GM18511 (cell line): ENCODE measurements around the gene MAFG.

Source experiments
- ATAC-seq: cut with Tn5 transposase; IDR thresholded peaks from one replicate; pipeline ENCODE4 v1.9.1; 2021; ENCODE audit warnings: mild to moderate bottlenecking, moderate library complexity; ENCODE audit not compliant: unreplicated experiment

MAFG gene

GRCh38 chr17:81899514-81900166 is 27.9 kb downstream of the MAFG start:
- ATAC-seq, result no peak

- no peak for ATAC-seq
Measured at GRCh38 chr17:81898885-81899284, 28.6 kb downstream of the MAFG start.

GRCh38 chr17:81898029-81898866 is 29.3 kb downstream of the MAFG start:
- no peak for ATAC-seq

GRCh38 chr17:81895400-81895799 is 32.1 kb downstream of the MAFG start:
- ATAC-seq, result no peak

- peak; percentile 19 for ATAC-seq
Measured at GRCh38 chr17:81891303-81891552, 36.3 kb downstream of the MAFG start.

GRCh38 chr17:81890447-81891302 is 36.9 kb downstream of the MAFG start:
- ATAC-seq, result no peak

GRCh38 chr17:81889602-81890001 is 37.9 kb downstream of the MAFG start:
- no peak for ATAC-seq

- ATAC-seq, result no peak
Measured at GRCh38 chr17:81888988-81889595, 38.4 kb downstream of the MAFG start.

- no peak for ATAC-seq
Measured at GRCh38 chr17:81888105-81888987, 39.2 kb downstream of the MAFG start.

GRCh38 chr17:81885869-81886548 is 41.5 kb downstream of the MAFG start:
- no peak for ATAC-seq

GRCh38 chr17:81885454-81885853 is 42.1 kb downstream of the MAFG start:
- no peak for ATAC-seq

- no peak for ATAC-seq
Measured at GRCh38 chr17:81884968-81885367, 42.6 kb downstream of the MAFG start.

- no peak for ATAC-seq
Measured at GRCh38 chr17:81884520-81884919, 43.0 kb downstream of the MAFG start.

GRCh38 chr17:81879121-81879520 is 48.4 kb downstream of the MAFG start:
- no peak for ATAC-seq

- no peak for ATAC-seq
Measured at GRCh38 chr17:81878294-81878693, 49.2 kb downstream of the MAFG start.

- no peak for ATAC-seq
Measured at GRCh38 chr17:81877569-81877968, 50.0 kb downstream of the MAFG start.

GRCh38 chr17:81871387-81872230 is 55.9 kb downstream of the MAFG start:
- ATAC-seq, result peak; percentile 47

- peak; percentile 19 for ATAC-seq
Measured at GRCh38 chr17:81870981-81871386, 56.6 kb downstream of the MAFG start, which contains the start of gene ARHGDIA. TSS of gene ARHGDIA (minus strand) at chr17:81871337. CDS start at chr17:81869930, 1,407 bp downstream.
